GM21367 (cell line): ENCODE data around the gene MAMDC4.
"Not testable (repeated sequence)": the region's sequence is repeated elsewhere in the genome, so short reads cannot be mapped to it uniquely, and the experiment has no call there.

Experiments
- ATAC-seq: cut with Tn5 transposase; IDR thresholded peaks from one replicate; pipeline ENCODE4 v1.9.1; 2021; ENCODE audit not compliant: unreplicated experiment

The MAMDC4 gene

DNA sequence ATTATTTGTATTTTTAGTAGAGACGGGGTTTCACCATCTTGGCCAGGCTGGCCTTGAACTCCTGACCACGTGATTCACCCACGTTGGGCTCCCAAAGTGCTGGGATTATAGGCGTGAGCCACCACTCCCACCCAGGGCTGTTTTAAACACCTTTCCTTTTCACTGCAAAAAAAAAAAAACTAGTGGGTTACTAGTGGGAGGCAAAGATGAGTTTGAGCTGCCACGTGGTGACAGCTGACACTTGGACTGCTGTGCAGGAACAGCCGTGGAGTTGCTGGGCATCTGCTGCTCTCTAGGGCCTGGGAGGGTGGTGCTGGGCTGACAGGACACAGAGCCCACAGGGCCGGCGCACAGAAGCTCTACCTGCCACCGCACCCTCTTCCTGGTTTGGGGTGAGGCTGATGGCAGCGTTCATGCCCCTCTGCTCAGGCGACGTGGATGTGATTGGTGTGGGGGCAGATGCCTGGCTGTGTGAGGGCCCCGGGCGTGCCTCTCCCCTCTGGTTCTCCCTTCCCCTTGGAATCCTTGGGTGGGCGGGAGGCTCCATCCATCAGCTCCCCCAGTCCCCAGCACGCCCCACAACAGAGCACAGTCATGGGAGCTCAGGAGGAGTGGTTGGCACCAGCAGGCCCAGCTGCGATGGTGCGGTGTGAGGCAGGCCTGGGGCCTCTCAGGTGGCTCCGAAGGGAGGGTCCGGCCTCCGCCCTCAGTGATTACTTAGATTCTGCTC is 27.5 kb upstream of the MAMDC4 start:
- ATAC-seq = no peak

DNA sequence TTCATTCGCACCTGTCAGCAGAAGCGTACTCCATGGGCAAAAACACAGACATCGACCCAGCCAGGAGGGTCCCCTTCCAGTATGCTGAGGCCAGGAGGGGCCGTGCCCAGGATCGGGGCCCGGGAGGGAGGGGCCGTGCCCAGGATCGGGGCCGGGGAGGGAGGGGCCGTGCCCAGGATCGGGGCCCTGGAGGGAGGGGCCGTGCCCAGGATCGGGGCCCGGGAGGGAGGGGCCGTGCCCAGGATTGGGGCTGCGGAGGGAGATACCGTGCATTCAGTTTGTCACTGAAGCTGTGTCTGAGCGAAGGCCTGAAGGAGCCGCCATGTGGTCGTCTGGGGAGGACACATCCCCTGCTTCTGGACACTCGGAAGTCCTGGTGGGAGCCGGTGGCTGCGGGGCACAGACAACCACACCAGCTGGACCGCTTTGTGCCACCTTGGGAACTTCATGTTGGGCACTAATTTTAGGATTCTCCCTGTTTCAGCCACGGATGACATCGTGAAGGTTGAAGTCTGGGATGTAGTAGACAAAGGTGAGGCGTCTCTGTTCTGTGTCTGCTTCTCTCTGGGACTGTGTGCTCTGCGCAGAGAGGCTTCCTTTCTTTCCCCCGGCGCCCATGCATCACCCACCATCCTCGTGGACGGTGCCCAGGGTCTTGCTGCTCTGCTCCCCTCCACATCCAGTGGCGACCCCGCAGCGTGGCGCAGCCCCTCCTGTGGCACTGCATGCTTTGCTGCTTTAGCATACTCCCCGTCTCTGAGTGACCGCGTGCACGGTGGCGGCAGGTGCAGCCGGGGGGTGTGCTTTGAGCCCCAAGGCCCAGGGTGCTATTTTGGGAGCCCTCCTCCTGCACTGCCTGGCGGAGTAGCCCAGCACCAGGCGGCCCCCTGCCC is 26.6 kb upstream of the MAMDC4 start:
- ATAC-seq = no peak

DNA sequence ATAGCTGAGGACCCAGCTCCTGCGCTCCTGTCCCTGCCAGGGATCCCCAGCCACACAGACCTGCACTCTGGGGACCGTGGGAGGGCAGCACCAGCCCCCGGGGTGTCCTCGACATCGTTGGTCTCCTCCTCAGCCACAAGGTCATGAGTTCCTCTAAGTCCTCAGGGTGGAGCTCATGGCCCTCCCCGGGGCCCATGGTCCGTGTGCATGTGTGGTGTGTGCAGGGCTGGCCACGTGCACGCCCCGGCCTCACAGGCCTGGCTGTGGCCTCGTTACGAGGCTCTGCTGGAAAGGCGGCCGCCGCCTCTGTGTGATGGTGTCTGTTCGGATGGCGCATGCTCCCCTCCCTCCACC is 26.0 kb upstream of the MAMDC4 start:
- no peak for ATAC-seq

DNA sequence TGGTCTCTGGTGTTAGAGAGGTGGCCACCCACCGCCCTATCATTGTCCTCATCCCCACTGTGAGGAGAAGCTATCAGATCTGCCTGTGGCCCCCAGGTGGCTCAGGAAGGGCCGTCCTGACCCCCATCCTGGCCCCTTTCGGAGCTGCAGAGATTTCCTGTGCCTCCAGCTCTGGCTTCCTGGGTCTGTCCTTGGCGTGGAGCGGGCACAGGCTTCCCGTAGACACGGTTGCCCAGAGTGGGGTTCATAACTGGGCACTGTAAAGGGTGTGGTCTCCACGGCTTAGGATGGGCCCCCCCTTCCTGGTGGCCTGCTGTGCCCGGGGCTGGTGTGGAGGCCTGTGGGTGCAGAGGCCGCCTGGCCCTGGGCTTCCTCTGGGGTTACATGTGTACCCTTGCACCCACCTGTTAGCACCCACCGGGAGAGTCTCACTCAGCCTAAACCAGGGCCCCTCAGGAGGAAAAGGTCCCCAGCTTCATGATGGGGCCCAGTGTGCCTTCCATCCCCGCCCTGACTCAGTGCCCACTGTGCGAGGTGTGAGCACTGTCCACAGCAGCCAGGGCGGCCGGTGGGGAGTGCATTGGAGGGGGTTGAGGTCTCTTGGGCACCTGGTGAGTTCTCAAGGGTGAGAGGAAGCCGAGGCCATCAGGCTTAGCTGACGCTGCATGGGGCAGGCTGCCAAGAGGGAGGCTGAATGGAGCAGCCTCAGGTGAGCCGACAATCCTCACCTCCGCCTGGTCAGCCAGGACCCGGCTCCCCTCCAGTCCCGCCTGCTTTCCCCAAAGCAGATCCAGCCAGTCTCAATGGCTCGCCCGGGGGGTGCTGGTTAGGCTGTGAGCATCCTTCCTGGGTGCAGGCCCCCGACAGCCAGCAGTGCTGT is 25.2 kb upstream of the MAMDC4 start:
- ATAC-seq = no peak

DNA sequence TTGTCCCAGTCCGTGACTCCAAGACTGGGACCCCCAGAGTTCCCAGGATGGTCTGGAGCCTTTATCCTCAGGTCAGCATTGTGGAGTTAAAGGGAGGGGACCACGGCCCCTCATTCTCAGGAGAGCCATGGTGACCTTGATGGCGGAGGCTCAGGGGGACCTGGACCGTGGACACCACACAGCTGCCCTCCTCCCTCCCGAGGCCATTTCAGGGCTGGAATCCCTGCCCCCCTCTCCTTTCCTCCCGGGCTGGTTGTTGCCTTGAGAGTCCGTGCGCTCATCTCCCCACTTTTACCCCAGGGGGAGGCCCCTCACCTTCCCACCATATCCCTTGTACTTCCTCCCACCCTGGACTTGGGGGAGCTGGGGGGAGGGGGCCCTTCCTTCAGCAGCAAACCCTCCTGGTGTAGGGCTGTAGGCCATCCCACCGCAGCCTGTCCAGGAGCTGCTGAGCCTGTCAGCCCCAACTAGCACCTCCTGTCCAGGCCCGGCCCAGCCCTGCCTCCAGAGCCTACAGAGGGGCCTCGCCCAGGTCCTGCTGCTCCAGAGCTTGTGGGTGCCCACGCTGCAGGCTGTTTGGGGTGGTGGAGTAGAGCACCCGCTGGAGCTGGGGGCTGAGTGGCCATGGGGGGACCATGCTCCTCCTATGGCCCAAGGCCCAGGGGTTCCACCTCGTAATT is 24.2 kb upstream of the MAMDC4 start:
- no peak for ATAC-seq

DNA sequence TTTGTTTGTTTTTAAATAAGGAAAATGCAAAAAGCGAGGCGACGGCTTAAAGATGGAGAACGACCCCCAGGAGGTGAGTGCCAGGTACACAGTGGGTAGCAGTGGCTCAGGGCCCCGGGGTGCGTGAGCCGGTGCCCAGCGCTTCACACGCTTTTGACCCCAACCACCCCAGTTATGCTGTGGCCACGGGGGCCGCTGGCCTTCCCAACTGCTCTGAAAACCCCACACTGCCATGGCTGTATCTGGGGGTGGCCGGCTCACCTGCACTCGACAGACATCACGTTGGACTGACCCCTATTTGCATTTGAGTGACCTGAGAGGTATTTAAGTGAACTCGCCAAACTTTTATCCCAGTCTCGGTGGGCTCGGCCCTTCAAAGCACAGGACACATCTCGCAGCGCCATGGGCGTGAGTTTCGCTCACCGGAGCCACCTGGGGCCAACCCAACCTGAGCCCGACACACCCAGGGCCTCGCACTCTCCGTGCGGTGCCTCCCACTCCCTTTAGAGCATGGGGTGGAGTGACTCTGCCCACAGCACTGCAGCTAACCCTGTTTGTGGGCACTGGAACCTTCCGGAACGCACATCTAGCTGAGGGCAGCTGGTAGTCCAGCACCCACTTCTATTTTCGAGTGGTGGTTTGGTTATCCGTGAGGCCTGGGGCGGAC is 23.5 kb upstream of the MAMDC4 start:
- ATAC-seq = no peak

DNA sequence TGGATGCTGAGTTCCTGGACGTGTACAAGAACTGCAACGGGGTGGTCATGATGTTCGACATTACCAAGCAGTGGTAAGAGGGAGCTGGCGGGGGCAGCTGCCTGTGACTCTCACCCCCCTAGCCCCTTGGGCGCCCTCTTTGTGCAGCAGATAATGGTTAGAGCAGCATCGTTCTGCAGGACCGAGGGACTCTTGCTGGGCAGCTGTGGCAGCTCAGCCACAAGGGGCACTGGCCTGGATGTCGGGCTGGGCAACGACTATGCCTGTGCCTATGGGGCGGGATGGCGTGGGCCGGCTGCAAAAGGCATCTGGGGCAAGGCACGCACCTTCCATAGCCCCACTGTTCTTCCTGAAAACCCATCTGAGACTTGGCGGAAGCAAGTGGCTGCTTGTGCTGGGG is 22.7 kb upstream of the MAMDC4 start:
- no peak for ATAC-seq

DNA sequence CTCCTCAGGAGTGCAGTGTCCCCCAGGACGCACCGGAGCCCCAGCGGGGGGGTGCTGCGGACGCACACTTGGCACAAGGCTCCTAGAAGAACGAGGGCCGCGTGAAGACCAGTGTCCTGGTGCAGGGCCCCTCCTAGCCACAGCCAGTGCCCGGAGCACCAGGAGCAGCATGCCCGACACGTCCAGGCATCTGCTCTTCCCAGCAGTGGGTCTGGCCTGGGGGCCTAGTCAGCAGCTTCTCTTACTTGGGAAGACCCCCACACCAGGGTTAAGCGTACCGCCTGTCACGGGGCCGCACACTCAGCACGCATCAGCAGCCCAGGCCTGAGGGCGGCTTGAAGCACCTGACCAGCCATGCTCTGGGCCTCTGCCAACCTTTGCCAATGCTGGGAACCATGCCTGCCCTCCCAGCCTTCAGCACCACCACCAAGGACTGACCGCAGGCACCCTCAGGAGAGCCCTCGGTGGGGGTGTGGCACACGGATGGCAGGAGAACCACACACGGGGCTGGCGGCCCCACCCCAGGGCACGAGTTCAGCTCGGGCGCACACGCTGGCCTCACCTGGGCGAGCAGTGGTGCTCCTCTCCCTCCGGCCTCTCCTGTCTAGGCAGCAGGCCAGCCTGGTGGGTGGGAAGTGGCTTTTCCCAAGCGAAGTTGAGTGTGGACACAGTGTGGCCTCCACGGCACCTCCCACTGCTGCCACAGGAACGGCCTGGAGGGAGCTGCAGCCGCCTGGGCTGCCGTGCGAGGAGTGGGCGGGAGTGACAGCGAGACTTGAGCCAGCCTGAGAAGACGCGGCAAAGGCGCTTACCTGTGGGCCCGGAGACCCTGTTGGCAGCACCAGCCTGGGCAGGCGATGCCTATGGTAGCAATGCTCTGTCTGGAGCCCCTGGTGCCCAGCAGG is 21.9 kb upstream of the MAMDC4 start:
- ATAC-seq = no peak

DNA sequence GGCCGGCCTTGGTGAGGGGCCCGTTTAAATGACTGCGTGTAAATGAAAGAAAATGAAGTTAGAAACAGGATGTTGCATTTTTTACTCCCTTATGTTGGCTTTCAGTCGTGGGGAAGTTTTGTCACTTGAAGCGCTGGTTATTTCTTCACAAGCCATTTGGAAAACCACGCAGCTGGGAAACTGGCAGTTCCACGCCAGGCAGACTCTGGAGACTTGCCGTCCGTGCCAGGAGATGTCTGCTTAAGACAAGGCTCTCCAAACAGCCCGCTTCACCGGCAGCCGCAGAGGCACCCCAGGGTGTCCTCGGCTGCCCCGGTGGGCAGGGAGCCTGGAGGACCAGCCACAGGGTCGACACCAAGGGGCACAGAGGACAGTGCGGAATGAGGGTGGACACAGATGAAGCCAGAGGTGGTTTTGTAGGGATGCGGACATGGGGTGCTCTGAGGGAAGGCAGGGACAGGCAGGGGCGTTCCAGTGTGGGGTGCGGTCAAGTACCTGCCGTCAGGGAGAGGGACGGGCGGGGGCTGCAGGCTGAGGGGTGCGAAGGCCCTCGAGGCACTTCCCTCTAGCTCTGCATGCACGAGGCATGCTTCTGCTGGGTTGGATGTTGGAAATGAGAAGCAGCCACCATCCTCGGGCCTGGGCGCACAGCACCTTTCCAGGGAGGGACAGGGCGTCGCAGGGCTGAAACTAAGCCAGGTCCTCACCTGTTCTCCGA is 21.0 kb upstream of the MAMDC4 start:
- ATAC-seq = no peak

DNA sequence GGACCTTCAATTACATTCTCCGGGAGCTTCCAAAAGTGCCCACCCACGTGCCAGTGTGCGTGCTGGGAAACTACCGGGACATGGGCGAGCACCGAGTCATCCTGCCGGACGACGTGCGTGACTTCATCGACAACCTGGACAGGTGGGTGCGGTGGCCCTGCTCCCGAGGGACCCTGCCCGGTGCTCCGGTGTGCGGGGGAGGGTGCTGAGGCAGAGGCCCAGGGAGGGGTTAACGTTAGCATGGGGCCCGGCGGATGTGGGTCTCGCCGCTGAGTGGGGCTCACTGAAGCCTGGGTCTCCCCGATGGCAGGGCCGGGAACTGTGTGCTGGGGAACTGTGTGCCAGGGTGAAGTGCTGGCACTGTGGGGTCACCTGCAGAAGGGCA is 20.4 kb upstream of the MAMDC4 start:
- no peak for ATAC-seq

DNA sequence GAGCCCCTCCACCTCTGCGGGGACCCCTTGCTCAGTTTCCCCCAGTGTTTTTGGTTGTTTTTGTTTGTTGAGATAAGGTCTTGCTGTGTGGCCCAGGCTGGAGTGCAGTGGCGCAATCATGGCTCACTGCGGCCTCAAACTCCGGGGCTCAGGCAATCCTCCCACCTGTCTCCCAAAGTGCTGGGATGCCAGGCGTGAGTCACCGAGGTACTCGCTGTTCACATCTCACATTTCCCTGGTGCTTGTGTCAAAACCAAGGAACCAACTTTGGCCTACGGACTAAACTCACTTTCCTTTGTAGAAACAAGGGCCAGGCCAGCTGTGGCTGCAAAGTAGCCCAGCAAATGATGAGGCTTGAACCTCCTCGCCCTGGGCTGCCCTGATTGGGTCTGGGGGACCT is 19.6 kb upstream of the MAMDC4 start:
- no peak for ATAC-seq

DNA sequence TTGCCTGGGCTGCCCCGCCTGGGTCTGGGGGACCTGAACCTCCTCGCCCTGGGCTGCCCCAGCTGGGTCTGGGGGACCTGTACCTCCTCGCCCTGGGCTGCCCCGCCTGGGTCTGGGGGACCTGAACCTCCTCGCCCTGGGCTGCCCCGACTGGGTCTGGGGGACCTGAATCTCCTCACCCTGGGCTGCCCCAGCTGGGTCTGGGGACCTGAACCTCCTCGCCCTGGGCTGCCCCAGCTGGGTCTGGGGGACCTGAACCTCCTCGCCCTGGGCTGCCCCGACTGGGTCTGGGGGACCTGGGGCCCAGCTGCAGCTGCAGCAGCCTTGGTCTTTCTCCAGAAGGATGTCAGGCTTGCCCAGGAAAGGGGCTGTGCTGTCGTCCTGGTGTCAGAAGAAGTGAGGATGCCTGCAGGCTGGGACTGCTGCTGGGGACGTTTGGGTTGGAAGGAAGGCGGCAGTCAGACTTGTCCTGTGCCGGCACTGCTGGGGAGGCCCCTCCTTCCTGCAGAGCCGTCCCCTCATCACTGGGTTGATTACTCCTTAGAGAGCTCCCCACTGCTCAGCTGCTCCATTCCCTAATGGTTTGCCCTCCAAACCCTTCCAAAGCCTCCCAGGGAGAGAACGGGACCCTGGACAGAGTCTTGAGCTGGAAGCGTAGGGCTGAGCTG is 18.6 kb upstream of the MAMDC4 start:
- not testable (repeated sequence) for ATAC-seq

DNA sequence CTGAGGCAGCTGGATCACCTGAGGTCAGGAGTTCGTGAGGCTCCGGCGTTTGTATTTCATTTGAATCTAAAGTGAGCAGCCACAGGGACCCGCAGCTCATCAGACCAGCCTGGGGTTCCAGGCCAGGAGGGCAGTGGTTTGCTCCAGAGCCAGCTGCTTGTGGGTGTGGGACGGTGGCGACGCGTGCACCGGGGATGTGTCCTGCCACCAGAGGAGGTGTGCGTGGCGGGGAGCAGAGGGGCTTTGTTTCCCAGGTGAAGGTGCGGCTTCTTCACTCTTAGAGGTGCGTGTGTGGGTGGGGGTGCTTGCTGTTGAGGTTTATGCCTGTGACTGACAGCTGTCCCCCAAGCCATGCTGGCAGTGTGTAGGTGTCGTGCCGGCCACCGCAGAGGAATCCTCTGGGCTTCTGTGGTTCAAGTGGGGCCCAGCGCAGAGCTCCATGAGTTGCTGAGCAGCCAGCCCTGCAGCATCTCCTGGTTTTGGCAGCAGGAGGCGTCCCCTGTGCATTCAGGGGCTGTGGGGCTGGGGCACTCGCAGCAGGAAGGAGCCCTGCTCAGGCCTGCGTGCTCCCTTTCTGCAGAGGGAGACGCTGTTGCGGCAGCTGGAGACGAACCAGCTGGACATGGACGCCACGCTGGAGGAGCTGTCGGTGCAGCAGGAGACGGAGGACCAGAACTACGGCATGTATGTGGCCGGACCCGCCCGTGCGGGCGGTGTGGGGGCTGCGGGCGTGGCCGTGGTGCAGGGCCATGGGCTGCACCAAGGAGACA is 16.8 kb upstream of the MAMDC4 start:
- ATAC-seq = no peak

DNA sequence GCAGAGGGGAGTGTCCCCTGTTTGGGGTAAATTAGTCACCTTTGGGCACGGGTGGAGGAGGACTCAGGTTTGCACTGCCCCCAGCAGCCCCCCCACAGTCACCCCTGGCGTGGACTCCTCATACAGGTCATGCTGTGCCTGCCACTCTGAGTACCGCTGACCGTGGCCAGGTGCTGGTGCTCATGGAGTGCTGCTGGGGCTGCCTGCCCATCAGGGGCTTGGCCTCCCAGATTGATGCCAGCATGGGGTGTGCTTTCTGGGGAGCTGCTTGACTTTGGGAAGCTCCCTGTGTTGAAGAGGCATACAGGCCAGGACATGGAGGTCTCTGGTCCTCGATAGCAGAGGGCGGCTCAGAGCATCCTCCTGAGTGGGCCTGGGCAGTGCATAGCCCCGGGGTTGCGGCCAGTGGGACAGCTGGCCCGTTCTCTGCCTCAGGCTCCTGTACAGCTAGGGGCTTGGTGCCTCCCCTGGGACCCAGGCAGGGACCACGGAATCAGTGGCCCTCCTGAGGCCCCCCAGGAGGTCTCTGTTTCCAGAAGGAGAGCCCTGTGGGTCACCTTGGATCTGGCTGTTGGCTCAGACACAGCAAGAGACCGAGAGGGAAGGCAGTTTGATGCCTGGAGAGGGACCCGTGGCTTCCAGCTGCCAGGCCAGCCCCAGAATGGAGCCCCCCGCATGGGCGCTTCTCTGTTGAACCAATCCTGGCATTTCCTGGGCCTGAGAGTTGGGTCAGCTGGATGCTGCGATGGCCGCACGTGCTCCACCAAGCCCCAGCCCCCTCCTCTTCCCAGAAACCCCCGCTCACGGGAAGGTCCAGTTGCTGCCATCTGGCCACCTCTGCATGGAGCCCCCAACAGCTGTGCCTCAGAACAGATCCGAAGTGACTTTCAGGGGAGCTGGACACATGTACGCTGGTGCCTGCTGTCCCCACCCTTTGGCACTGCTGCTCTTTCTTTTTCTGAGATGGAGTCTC is 15.9 kb upstream of the MAMDC4 start:
- no peak for ATAC-seq

DNA sequence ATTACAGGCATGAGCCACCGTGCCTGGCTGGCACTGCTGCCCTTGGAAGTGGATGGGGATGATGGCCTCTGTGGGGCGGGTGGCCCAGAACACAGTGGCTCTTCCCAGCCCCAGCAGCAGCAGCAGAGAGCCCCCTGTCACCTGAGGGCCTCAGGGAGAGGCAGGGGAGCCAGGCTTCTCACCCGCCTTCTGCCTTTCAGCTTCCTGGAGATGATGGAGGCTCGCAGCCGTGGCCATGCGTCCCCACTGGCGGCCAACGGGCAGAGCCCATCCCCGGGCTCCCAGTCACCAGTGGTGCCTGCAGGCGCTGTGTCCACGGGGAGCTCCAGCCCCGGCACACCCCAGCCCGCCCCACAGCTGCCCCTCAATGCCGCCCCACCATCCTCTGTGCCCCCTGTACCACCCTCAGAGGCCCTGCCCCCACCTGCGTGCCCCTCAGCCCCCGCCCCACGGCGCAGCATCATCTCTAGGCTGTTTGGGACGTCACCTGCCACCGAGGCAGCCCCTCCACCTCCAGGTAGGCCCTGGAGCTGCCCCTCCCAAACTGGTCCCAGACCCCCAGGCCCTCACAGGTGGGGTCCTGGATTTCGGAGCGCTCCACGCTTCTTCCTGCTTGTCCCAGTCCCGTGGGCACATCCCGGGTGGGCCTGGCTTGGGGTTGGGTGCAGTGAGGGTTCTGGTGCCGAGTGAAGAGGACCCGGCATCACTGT is 14.8 kb upstream of the MAMDC4 start:
- no peak for ATAC-seq

DNA sequence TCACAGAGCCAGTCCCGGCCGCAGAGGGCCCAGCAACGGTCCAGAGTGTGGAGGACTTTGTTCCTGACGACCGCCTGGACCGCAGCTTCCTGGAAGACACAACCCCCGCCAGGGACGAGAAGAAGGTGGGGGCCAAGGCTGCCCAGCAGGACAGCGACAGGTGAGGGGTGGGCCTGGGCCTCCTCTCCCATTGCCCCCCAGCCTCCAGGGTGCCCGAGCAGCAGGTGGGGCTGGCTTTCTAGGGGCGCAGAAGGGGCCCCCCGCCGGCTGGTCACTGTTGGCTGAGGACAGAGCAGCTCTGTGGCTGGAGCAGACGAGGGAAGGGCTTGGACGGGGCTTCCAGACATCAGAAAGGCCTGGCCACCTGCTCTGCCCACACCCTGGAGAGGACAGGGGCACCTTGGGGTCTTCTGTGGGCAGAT is 14.3 kb upstream of the MAMDC4 start:
- ATAC-seq = not testable (repeated sequence)
